ENCODE data around the gene NRP2.

The NRP2 gene, protein sequence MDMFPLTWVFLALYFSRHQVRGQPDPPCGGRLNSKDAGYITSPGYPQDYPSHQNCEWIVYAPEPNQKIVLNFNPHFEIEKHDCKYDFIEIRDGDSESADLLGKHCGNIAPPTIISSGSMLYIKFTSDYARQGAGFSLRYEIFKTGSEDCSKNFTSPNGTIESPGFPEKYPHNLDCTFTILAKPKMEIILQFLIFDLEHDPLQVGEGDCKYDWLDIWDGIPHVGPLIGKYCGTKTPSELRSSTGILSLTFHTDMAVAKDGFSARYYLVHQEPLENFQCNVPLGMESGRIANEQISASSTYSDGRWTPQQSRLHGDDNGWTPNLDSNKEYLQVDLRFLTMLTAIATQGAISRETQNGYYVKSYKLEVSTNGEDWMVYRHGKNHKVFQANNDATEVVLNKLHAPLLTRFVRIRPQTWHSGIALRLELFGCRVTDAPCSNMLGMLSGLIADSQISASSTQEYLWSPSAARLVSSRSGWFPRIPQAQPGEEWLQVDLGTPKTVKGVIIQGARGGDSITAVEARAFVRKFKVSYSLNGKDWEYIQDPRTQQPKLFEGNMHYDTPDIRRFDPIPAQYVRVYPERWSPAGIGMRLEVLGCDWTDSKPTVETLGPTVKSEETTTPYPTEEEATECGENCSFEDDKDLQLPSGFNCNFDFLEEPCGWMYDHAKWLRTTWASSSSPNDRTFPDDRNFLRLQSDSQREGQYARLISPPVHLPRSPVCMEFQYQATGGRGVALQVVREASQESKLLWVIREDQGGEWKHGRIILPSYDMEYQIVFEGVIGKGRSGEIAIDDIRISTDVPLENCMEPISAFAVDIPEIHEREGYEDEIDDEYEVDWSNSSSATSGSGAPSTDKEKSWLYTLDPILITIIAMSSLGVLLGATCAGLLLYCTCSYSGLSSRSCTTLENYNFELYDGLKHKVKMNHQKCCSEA

DNA sequence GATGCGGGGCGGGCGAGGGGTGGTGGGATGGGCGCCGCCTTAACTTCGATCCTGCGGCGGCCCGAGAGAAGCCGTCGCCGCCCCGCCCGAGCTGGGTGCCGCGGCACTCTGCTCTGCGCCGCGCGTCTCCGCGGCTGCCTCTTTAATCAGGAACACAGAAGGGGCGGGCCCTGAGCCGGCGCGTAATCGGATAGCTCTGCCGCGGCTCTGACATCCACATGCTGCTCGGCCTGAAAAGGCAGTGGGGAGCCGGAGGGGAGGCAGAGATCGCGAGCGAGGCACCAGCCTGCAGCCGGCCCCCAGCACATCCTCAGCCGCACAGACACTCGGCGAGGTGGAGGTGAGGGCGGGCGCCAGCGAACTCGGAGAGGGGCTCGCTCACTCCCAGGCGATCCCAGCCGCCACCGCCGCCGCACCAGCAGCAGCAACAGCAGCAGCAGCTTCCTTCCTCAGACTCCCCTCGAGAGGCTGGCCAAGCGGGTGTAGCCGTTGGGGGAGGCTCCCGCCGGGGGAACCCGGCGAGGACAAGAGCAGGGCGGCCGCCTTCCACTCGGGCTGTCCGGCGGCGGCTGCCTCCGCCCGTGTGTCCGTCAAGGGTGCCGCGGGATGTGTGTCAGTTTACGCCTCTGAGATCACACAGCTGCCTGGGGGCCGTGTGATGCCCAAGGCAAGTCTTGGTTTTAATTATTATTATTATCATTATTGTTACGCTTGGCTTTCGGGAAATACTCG, at the start of gene NRP2:
NRP2 (plus strand) TSS at position 263 of the 732 bp plus-strand sequence. CDS start 790 bp downstream, outside the sequence.
- DNase-seq: peak; percentile 43

DNA sequence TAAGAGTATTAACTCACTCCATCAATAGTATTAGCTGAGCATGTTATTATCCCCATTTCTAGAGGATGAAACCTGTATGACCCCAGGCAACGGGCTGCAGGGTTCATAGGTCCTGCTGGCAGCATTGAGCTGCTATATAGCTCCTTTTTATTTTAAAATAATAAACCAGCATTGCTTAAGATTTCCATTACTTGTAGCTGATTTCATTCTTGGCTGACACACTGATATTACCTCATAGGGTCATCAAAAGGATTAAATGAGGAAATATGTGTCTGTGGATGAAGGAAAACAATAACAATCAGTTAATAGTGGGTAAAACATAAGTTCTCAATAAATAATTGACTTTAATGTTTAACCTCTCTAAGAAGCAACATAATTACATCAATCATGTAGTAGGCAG, 48.3 kb upstream of the NRP2 start:
- DNase-seq: no peak

DNA sequence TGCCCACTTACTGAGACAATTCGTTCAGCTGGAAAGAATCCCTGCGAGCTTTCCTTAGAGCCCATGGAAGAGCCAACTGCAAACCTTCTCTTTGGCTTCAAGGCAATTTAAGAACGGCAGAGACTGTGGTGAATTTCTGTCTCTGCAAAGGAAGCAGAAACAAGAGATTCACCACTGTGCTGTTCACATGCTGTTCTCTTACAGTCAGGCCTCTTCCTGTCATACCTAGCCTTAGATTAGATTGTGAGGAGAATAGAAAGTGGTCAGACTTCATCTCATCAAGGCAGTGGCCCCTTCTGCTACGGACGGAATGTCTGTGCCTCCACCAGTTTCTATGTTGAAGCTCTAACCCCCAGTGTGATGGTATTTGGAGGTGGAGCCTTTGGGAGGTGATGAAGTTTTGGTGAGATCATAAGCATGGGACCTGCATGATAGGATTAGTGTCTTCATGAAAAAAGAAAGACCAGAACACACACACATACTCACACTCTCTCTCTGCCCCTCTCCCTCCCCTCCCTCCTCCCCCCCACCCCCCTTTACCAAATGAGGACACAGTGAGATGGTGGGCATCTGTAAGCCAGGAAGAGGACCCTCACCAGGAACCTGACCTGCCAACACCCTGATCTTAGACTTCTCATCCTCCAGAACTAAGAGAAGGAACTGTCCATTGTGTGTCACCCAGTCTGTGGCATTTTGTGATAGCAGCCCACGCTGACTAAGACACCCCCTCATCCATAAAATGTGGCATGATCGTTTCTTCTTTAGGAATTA, 45.6 kb upstream of the NRP2 start:
- DNase-seq: no peak

DNA sequence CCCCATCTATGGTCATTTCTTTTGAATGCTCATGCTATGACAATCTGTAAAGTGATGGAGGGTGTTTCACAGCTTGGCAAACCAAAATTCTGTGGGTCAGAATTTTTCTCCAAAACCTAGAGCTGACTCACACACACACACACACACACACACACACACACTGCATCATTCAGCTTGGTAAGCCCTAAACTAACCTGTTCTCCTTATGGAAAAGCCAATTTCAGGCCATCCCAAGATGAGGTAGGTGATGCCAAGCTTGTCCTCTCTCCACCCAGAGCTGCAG, 45.0 kb upstream of the NRP2 start:
- DNase-seq: no peak

DNA sequence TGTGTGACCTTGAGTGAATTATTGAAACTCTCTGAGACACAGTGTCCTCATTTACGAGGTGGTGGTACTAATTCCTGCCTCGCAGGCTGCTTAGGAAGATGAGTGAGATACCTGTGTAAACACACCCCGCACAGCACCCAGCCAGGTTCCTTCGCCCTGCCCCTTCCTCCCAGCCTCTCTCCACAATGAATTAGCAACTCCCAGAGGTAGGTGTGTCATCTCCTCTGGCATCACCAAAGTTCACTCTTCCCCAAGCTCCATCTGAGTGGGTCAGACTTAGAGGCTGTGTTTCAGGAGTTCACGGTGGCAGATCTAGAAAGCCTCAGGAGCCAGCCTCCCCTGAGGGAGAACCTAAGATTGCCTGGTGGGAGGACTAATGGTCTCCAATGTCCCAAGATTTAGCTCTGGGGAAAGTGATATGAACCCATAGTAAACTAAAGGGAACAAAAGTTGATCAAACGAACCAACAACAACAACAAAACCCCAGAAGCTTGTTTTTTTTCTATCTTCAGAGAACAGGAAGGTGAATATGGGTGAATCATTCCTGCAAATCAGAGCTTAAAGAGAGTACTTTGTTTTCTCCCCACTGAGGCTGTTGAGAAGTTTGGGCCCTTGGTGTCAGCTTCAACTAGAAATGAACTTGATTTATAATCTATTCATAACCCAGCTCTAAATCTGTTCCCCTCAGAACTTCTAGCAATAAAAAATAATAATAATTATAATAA, 44.4 kb upstream of the NRP2 start:
- no peak for DNase-seq

DNA sequence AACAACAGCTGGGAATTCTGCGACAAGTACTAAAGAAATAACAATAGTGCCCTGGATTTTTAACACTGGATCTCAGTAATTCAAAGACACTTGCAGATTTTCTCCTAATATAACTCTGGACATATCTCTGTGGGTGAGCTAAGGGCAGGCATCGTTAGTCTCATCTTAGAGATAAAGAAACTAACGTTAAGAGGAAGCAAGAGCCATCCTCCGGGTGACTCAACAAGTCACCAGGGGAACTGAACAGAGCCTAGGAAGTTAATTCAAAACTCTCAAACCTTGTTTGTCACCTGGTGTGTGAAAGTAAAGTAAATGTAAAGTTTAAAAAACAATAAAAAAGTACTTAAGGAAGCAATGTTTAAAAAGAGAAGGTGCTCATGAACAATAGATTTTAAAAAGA, 41.6 kb upstream of the NRP2 start:
- DNase-seq: peak; percentile 39

DNA sequence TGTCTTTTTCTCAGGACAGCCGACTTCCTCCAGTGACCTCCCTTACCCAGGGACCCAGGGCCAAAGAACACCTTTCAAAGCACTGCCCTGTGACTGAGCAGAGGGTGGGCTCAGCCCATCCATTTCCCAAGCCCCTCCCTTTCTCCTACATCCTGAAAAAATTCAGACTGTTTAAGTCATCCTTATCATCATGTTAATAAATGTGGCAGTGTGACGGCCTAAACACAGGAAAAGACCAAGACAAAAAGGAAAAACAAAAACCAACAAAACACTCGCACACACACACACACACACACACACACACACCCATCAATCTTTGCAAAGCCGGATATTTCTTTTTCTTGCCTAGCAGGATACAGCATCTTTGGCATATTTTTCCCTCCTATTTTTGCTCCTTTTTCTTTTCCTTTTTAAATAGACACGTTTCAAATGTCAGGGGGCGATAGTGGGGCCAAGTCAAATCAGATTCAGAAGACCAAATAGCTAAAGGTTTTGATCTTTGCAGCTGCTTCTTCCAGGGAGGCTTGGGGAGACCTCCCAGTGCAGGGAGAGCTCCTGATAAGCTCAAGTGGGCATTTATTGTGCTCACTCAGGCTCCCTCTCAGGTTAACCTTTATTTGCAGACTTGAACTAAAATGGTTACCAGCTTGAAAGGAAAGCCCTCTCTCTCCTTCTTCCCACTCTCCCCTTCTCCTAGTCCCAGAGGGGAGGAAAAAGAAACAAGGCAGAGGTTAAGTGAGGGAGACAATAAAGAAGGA, 39.5 kb upstream of the NRP2 start:
- no peak for DNase-seq

DNA sequence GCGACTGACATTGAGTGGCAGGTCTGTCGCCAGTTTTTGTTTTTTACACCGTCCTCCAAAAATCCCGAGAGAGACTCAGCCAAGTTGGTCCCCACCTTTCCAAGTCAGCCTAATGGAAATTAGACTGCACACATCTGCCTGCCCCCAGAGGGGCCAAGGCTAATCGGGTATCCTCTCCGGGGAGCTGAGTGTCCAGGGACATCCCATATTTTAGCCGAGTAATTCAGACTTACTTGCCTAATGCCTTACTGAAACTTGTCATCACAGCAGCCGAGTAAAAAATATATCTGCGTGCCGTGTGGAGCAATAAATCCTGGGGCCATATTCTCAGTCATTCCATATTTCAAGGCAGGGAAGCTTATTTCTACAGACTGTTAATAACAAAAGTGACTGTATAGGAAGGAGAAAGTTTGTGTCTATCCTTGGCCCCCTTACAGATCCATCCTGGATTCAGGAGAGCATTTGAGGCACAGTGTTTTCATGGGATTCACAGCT, 38.9 kb upstream of the NRP2 start:
- DNase-seq: no peak

DNA sequence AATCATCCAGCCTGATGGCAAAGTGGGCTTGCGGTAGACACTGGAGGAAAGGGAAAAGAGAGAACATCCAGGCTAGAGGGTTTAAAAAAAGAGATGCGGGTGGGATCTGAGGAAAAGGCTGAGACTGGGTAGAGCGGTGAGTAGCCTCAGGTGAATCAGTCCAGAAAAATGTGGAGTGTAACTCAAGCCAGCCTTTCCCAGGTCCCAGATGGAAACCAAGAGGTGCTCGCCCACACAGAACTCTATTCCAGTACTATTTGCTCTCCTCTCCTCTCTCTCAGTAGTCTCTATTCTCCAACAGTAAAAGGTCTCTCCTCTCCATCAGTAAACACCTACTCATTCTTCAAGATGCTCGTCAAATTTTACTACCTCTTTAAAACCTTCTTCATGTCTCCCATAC, 38.3 kb upstream of the NRP2 start:
- DNase-seq: no peak

DNA sequence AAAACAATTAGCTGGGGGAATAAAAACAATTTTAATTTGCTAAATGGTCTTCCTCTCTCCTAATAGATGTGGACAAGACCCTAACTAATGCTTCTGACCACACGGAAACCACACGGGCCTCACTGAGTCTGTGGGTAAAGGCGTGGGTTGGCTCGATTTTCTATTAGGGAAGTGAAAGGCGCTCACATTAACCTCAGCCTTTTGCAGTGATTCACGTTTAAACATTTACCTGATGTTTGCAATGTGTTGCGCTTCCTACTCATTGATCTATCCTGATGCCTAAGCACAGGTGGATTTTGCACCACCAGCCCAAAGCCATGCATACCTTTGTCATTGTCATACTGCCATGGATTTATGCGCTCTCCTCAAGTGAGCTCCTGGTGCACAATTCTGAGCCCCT, 35.6 kb upstream of the NRP2 start:
- no peak for DNase-seq

DNA sequence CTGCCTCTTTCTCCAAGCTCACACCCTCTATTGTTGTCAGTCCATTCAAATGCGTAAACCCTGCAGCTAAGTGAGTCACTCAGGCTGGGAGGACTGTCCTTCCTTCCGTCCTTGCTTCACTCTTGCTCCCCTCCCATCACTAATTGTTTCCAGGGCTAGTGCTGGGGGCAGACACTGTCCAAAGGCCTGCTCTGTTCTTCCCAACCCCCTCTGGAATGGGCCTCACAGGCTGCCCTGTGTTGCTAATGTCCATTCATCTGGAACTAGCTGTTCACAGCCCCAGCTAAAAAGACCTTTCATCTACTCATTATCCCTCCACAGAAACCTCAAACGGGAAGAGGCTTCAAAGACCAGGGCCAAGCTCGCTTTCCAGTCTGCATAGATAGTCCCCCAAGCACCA, 31.9 kb upstream of the NRP2 start:
- no peak for DNase-seq

DNA sequence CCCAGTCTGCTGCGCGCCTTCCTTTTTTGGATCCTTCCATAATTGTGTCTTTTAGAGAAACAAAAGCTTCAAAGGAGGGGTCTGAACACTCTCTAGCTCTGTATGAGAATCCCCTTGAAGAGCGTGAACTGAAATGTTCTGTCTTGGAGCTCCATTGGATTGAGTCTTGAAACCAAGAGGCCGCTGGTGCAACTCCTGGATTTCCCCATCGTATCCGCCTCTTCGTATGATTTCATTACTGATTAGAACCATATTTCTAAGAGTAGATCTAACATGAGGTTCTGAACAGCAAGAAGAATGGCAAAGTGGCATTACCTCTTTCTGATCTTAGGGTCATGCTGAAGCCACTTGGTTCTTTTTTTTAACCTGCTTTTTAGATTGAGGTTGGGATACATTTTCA, 31.4 kb upstream of the NRP2 start:
- DNase-seq: no peak

DNA sequence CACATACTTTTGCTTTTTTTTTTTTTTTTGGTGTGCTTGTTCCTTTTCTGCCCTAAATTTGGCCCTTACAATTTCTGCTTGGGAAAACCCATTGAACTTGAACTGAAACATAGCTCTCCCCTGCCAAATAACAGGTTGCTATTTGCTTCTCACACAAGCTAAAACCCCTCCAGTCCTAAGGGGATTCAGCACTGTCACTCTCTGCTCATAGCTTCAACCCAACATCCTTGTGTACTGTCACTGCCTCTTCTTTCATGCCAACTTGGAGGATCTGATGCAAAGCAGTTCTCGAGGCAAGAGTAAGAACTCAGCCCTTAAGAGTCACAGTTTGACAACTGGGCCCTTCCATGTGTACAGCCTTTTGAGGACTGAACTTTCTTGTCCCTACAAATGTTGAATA, 30.6 kb upstream of the NRP2 start:
- no peak for DNase-seq

DNA sequence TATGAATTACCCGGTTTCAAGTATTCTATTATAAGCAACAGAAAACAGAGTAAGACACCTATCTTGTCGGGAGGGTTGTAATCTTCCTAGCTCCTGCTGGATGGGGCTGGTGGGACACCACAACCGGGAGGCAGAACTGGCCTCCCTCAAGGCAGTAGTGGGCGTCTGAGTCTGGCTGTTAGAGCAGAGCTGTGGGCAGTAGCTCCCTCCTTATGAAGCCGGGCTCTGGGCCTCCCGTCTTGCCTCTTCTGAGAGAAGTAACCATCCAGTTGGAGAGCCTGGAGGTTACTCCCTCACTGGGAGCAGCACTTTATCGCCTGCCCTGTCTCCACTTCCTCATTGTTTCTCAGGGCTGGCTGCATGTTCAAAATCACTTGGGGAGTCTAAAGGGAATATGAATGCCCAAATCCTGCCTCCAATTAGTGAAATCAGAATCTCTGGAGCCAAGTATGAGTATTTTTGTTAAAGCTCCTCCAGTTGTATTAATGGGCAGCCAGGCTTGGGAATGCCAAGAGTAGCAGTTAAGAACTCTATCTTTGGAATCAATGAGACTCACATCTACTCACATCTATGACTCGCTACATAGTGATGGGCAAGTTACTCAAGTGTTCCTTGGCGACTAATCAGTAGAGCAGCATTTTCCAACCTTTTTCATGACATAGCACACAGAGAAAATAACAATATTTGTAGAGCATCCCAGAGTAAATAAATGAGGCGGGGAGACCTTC, 27.3 kb upstream of the NRP2 start:
- peak; percentile 32 for DNase-seq

DNA sequence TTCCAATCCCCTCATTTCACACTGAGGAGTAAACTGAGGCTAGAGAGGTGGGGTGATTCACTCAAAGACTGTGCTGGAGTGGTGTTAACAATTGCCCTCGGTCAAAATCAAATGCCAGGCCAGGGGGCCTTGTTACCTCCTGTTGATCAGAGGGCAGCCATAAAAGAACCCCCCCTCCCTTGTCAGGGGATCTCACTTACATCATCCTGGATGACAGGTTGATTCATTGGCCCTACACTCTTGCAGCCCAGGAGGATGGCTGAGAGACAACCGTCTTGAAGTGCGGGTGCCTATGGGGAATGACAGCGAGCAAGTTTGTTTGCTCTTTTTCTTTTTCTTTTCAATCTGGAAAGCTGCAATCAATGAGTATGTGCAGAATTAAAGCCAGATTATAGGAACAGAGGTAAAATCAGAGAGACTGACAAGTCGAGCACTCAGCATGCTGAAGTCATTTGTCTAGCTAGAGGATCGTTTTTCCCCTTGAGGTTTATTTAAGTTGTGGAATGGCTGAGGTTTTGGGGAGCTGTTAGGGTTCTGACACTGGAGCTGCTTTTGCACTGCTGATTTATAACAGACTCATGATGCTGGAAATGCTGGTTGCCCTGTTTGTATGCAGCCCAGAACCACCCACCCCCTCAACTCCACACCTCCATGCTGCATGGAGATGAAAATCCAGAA, 26.4 kb upstream of the NRP2 start:
- no peak for DNase-seq

DNA sequence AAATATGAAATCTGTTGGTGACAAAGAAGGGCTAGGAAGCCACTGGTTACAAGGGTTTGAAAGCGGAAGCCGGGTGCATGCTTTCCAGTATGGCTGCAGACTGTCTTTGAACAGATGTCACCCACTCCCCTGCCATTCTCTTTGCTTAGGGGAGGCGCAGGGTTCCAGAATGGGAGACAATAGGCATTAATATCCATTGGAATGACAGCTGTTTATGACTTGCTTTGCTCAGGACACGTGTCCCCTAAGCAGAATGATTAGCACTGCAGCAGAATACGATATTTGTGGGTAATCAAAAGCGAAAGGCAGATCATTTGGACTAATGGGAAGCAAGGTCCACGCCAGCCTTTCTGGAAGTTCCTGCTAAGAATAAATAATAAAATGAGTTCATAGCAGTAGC, 25.8 kb upstream of the NRP2 start:
- no peak for DNase-seq

DNA sequence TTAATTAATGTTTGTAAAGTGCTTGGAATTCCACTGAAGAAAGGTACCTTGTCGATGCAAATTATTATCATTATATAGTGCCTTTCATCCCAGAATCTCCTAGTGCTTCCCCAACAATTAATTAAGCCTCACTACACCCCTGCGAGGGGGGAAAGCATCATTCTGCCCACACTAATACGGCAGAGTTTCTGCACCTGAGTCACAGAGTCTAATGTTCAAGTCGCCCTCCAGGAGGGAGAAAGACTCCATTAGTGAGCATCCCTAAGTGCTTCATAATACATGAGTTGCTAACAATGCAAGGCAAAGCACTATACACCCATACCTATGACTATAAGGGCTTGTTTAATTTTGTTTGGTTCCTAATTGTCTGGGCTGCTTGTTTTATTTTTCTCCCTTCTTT, 25.4 kb upstream of the NRP2 start:
- DNase-seq: no peak

DNA sequence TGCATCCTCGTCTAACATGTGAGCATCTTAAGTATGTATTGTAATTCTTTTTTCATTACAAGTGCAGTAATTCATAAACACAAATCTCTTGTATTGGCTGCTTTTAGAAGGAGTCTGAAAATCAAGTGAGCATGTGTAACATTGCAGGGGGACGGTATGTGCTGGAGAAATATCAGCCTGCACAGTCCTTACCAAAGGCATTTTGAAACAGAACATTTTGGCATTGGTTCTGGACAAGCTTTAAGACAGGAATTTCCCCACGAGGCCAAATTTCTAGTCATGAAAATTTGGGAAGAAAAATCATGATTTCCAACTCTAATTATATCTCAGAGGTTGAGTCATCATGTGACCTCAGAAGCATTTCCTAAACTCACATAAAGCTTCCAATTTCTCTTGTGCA, 24.7 kb upstream of the NRP2 start:
- DNase-seq: no peak

DNA sequence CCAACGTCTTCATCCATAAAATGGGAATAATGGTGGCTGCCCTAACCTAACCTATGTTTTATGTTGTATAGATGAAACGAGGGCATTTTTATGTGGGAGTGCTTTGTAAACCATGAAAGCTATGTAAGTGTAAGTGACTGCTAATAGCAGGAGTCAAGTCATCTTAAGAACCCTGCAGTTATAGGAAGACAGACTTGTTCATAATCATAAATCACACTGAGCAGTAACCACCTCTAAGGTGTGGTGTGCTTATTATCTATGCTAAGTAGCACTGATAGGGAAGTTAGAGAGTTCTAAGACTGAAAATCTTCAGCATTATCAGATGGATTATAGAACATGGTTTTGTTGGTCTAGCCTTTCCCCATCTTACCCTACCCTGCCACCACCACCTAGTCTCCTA, 24.2 kb upstream of the NRP2 start:
- DNase-seq: no peak

DNA sequence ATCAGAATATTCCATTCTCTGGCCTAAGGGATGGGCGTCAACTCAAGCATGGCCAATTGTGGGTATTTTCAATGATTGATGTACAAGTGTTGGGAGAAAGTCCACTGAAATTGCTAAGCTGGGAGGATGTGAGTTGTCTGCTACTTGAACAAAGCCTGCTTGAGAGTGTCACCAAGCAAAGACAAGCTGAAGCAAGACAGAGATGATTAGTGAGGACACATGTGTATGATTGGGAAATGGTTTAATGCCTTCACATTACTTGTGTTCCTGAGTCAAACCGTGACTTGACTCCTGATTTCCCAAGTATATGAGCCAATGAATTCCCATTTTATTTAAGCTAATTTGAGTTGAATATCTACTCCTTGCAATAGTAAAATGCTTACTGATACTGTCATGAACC, 23.7 kb upstream of the NRP2 start:
- no peak for DNase-seq
